Left colon (tissue), 2 donors: ENCODE measurements around the gene BPGM. TPM values are rescaled to one million over a fixed set of nuclear protein-coding genes. Genes with fewer than 3 reads are reported as not detected.

Source experiments
- ATAC-seq: fragments of 200-7000 bp; cut with Tn5 transposase; one replicate; pipeline ENCODE4 v1.9.1; 2020; ENCODE audit warnings: mild to moderate bottlenecking, moderate library complexity
- DNase-seq, 2 donors: peaks; one replicate each; pipeline ENCODE4 v3.0.0-alpha.2; 2020
- intact Hi-C, 2 donors: fragments of 100-400 bp; cut with DNase I in 1 of 2; cut with micrococcal nuclease in 1 of 2; formaldehyde crosslinking; loops; one replicate each; pipeline versions ENCODE4 v1.11.2 to v1.14.0; 2022; cut with DNase I, micrococcal nuclease
- total RNA-seq, 2 donors: library from RNA; stranded (reverse); fragmentation: NEBNext Ultra II Directional; extraction: Animal tissue kit (Norgen Biotek cat#: 25700); gene quantifications; one replicate each; pipeline ENCODE4 v1.2.1, GENCODE V29; 2021
- donor health status: DM: no; HTN: no; CAD: no.
- donor health status: DM: yes; HTN: yes; CAD: no.

The BPGM gene
- total RNA-seq, 2 donors from 2014 or later, result 7.7 to 9.7 TPM

DNA sequence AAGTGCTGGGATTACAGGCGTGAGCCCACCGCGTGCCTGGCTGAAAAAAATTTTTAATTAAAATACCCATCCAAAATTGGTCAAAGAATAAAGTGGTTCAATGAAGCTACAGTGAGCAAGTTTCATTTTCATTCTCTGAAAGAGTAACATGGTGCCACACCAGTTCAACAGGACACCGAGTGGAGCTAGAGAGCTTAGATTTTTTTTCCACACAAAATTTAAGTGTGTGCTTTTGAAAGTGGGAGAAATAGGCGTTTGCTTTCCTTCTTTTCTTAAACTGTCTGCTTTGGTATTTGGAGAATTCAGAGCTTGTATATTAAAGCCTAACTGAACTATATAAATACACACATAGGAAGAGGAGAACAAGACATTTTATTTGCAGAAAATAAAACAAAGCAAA lies 43.4 kb downstream of the BPGM start:
- DNase-seq, result no peak
- intact Hi-C loops, result loop anchor here in 1 of 2 donors (5.0 kb wide), 1 partner anchor 62 kb away; no protein-coding TSS in a partner anchor
- no peak for ATAC-seq

DNA sequence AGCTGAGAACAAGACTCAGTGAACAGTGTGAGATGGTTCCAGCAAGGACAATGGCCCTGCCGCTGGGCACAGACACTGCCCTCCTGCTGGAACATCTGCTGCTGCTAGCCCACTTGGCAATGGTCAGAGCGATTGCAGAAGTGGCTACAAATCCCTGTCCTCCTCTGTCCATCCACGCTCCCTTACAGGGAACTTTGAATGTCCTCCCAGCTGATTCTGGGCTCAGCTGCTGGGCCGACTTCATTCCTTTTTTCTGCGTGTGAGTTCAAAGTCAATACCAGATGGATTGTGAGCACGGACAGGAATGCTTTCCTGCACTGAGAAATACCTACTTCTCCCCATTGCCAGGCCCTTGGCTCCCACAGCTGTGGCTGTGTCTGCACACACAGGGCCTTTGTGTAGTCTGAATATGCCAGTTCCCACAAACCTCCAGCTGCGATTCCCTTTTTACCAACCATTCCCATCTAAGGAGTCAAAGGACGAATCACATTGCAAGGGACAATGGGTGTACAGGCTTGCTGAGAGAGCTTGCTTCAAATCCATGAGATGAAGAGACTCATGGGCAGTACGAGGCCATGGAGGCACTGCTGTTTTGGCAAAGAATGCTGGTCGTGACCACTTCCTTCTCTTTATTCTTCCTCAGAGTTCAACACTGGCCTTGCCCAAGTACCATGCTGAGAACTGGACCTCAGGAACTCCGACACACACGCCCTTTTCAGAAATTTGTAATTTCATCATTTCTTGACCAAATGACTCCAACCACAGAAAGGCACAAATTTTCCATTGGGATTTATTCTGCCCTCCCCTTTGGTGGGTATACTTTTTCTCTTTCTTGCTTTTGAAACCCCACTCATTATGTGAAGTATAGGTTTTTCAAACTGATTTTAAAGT lies 44.2 kb downstream of the BPGM start:
- no peak for DNase-seq
- no peak for ATAC-seq
- intact Hi-C loops, result loop anchor here in 1 of 2 donors (5.0 kb wide), 1 partner anchor 61 kb away; no protein-coding TSS in a partner anchor

DNA sequence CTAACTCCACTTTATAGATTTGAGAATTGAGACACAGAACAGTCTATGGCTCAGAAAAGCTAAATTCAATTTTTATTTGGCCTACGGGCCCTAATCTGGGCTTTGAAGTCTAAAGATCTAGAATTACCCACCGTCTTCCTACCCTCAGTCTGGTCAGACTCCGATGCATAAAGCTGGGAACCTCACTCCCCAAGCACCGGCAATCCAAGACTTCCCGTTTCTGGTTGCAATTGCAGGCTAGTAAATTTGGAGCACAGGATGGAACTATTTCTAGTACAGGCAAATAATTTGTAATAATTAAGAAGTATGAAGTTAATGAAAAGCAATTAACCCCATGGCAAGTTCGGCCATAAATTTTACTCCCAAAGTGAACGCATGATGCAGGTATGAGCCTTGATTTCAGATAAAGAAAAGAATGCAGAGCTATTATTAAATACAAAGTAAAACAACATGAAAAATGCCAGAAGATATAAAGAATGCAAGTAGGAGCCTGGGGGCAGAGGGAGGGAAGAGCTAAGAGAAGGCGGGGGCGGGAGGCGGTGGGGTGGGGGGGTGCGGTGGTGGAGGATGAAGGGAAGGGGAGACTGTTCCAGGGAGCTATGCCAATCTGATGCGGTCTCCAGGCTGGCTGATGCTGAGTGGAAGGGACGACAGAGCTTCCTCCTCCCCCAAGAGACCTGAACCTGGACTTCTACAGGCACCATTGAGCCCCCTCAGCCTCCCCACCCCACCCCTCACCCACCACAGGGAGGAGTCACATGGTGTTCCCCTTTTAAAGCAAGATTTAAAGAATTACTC lies 45.1 kb downstream of the BPGM start:
- ATAC-seq, result no peak

DNA sequence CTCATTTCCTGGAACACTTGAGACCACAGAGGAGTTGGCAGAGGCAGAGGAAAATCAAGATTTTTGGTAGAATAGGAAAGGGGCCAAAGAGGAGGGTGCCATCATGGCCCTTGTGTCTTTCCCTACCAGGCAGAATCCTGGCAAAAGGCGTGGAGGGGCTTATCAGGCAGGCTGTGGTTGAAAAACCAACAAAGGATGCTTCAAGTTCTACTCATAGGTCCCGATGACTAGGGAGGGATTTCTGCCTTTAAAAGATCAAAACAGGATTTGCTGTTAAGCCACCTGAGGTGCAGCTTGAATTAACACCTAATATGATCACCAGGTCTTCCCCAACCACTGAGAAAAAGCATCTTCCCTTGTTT lies 45.7 kb downstream of the BPGM start:
- ATAC-seq, result no peak
- DNase-seq, result no peak
- intact Hi-C loops, result loop anchor here in 1 of 2 donors (5.0 kb wide), 1 partner anchor 60 kb away; no protein-coding TSS in a partner anchor

More for the DNA sequence above, 45.1 kb downstream of the BPGM start:
- DNase-seq, result no peak
- intact Hi-C loops, result loop anchor here in 1 of 2 donors (5.0 kb wide), 1 partner anchor 61 kb away; no protein-coding TSS in a partner anchor

DNA sequence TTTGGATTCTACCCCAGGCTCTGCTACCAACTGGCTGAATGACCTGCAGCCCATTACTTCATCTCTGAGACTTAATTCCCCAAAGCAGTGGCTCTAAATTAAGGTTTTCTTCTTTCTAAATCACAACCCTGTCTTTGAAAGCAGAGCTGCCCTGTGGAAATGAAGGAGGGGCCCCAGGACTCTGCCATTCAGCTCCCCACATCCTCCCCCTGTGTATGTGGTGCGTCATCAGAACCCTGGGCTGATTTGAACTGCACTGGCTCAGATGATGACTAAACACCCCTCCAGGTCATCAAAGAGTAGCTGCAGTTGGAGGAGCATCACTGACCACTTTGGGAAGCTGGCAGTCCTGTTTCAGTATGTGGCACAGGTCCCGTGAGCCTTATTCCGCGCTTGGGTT lies 46.6 kb downstream of the BPGM start:
- intact Hi-C loops, result loop anchor here in 1 of 2 donors (5.0 kb wide), 1 partner anchor 59 kb away; no protein-coding TSS in a partner anchor
- DNase-seq (no peak), ATAC-seq (no peak)

DNA sequence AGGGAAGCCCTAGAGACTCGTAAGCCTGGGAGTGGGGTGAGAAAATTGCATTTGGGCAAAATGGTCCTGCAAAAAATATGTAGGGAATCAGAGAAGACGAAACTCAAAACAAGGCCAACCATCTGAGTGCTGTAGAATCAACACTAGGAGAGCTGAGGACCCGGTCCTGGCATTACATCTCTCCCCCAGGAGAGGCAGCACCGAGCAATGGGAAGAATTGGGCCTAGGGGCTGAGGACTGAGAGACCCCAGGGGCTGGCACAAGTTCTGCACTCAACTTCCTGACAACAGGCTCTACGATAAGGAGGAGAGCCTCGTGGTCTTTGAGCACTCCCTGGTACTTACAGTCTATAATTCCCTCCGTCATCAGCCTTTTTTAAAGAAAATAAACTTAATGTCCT lies 47.6 kb downstream of the BPGM start:
- intact Hi-C loops, result loop anchor here in 1 of 2 donors (5.0 kb wide), 1 partner anchor 58 kb away; no protein-coding TSS in a partner anchor
- DNase-seq (no peak), ATAC-seq (no peak)

DNA sequence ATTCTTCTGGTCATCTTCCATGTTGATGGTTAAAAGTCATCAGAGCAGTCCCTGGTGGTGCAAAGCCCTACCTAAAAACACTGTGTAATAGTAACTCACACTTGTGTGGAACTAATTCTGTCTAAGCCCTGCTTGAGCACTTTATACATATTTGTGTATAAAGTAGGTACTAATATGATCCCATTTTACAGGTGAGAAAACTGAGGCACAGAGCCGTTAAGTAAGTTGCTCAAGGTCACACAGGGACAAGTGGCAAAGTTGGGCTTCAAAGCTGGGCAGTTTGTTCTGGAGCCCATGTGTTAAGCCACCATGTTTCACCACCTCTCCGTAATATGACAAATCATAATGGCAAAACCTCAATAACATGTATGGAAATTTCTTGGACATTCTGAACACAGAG lies 48.1 kb downstream of the BPGM start:
- ATAC-seq (no peak), DNase-seq (no peak)
- intact Hi-C loops, result loop anchor here in 1 of 2 donors (5.0 kb wide), 1 partner anchor 58 kb away; no protein-coding TSS in a partner anchor

DNA sequence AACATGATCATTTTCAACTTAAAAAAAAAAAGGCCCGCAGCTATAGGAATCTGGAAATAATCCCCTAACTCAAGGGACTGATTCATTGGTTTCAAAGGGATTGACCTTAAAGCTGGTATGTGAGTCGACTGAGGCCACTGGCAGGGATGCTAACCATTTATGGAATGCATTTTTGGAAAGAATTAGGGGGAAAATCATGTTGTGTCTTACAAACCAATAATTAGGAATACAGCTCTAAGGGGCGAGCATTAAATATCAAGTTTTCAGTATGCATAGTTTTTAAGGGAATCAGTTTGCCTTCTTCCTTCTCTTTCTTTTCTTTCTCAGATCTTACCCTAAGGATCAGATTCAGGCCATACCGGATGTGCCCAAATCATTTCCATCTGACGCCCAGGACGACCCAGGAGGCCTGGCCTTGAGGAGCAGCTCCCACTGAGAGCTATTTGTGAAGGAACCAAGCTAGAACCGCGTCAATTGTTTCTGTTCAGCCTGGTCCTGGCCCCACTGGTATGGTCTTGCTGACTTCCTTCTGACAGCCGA lies 48.7 kb downstream of the BPGM start:
- ATAC-seq, result no peak
- DNase-seq, result no peak
- intact Hi-C loops, result no loop called here

DNA sequence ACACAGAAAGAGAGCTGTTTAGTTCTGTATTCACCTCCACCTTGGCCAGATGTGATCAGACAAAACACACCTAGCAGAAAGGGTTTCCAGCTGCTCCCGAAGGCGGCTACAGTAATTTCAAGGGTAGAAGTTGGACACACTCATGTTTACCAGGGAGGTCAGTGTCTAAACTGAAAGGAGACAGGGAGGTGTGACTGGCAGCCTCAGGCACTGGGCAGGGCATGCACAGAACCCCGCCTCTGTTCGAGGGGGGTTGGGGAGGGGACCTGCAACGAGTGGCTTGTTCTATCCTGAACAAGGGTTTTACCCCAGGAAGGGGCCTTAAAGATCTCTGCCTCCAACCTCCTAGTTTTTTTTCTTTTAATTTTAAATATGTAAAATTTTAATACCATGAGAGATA lies 49.6 kb downstream of the BPGM start:
- intact Hi-C loops, result no loop called here
- no peak for DNase-seq
- no peak for ATAC-seq

DNA sequence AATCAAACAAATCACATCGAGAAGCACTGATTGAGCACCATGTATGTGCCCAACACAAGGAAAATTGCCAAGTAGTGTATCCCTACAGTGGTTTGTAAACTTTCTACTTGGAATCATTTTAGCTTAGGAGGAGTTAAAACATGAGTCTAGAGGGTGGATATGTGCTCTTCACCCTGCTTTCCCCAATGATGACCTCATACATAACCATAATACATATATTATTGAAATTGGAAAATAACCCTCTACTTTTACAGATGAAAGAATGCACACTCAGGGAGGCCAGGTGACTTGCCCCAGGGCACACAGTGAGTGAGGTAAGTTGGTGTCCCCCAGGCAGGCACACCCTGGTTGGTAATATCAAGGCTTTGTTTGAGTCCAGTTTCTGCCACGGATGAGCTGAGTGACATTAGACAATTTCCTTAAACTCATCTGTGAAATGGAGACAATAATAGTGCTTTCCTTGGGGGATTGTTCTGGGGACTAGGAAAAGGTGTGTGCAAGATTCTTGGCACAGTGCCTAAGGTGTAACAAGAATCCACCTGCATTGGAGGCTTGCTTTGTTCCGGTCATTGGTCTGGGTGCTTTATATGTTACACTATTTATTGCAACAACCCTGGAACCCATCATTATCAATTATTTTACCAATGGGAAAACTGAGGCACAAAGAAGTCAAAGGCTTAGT lies 50.7 kb downstream of the BPGM start:
- DNase-seq (no peak), ATAC-seq (no peak)
- intact Hi-C loops, result no loop called here

DNA sequence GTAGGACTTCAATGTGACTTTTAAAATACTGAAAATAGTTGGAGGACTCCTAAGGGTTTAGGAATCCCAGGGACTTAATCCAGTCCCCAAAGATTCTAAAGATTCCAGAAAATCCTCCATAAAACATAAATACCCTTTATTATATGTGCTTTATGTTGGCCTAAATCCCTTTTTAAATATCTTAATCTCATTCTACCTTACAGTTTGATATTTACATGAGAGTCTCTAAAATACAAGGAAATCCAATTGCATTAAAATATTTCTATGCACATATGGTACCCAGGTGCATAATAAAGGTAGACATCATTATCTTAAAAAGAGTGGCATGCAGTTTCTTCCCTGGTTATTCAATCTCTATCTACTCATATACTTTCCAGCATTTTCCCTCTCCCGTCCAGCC lies 51.8 kb downstream of the BPGM start:
- ATAC-seq (no peak), DNase-seq (no peak)
- intact Hi-C loops, result no loop called here

DNA sequence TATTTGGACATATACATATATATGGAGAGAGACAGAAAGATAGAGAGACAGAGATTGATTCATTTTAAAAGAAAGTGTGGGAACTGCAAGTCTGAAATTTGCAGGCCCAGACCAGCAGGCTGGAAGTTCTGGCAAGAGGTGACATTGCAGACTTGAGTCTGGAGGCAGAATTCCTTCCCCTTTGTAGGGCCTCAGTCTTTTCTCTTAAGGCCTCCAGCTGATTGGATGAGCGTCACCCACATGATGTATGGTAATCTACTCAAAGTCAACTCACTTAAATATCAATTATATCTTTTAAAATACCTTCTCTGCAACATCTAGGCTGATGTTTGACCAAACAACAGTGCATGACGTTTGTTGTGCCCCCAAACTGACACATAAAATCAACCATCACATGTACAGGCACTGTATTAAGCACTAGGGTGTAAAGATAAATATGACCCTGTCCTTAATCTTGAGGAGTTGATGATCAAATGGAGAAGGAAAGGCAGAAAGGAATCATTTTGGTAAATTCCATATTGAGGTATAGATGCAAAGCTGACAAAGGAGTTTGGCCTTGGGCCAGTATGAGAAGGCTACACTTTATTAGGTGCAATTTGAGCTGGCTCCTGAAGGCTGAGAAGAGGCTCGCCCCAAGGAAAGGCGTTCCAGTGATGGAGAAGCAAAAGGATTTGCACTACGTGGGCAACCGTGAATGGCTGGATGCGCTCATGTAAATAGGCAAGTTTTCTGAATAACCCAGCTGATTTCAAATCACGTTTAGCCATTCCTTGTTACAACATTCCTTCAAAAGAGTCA lies 52.6 kb downstream of the BPGM start:
- intact Hi-C loops, result no loop called here
- DNase-seq (no peak), ATAC-seq (no peak)

DNA sequence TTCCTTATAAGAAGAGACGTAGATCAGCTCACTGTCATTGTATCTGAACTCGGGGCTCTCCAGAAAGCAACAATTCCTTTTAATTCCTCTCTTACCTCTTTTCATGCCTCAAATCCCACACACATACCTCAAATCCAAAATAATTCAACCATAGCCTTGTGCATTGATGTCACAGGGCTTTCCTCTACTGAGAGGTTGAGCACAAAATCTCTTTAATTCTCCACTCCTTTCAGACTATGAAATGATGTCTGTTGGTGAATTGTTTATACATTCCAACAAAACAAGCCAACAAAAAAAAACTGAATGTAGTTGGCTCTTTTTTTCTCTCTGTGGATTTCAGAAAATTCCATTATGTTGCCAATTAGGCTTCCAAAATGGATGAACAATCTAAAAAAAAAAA lies 53.2 kb downstream of the BPGM start:
- DNase-seq, result no peak
- ATAC-seq, result no peak
- intact Hi-C loops, result no loop called here

DNA sequence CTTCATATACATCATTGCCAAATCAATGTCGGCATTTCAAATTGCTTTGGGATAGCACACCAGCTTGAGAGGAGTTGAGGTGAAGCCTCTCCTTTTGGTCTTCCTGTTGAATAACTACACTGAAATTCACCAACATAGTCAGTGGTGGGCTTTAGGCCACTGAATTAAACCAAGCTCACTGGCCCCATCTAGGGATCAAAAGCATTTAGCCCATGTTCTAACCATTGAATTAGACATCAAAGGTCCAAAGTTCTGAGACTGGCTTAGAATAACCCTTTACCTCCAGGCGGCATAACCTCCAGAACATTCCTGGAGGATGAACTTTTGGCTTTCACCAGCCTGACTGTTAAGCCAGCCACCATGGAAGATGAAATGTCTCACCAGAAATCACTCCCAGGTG lies 54.6 kb downstream of the BPGM start:
- intact Hi-C loops, result no loop called here
- ATAC-seq (no peak), DNase-seq (no peak)

DNA sequence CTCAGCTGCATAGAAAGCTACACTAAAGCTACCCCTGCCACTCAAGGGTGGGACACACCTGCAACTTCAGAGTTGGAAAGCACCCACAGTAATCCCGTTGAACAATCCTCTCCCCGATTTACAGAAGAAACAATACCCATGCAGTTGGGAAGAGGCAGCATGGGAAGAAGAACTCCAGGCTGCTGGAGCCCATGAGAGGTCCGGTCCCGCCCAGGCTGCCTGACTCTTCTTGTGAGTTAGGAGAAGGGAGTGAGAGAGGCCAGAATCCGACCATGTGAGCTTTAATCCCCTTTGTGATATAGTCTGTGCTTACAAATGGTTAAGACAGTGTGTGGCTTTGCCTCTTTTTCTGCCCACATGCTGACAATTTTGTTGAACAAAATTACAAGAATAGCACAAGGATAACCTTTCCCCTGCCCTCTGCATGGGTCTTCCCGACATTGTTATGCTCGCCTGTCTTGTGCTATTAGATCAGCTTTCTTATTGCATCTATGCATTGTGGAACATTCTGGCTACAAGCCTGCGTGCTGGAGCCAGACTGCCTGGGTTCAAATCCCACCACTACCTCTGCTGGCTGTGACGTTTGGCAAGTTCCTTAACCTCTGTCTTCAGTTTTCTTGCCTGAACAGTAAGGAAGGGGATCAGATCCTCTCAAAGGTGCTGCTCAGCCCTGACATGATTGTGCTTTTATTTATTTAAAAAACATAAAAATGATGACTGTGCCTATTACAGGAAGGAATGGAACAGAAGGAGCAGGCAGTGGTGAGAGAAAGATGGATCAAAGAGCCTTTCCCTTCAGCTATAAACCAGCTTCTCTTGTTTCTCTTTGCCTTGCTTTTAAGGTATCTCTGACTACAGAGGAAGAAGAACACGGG lies 56.0 kb downstream of the BPGM start:
- ATAC-seq, result no peak
- no peak for DNase-seq
- intact Hi-C loops, result no loop called here

DNA sequence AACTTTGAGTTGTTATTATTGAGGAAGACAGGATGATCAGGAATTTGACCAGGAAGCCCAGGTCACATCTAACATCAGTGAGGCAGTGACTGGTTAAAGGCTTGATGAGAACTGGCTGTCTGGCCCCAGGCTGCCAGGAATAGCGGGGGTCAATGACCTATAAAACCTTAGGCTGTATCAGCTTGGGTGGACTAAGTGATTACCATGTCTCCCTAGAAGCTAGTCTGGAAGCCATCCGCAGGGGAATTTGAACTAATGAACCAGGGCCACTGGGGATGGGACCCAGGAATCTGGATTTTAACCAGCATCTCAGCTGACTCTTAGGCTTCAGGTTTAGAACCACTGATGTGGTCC lies 56.6 kb downstream of the BPGM start:
- DNase-seq (no peak), ATAC-seq (no peak)
- intact Hi-C loops, result no loop called here

DNA sequence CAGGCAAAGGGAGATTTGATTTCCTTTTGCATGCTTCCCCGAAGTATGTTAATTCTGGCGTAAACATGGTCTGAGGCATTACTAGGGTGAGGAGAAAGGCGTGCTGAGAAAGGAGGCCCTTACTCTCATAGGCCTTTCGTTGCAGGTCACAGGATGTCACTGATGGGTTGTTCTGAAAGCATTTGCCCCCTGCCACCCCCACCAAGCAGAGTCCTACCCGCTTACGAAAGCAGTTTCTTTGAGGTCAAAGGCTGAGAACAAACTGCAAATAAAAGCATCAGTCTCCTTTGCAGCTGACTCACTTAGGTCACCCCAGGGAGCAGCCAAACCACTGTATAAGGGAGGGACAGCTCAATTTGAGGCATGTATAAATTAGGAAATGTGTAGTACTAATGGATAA lies 57.1 kb downstream of the BPGM start:
- intact Hi-C loops, result no loop called here
- ATAC-seq (no peak), DNase-seq (no peak)
